NCI-H446 (cell line): ENCODE results near the gene LRR1.
"Not testable (repeated sequence)": the region's sequence is repeated elsewhere in the genome, so short reads cannot be mapped to it uniquely, and the experiment has no call there.

Experiments
- DNase-seq, 2 experiments: peaks; one replicate each; lab custom pipeline; 2025; lab: John Stamatoyannopoulos, UW

The LRR1 gene

GRCh38 chr14:49623941-49624839 is 25.4 kb downstream of the LRR1 start:
- no peak for DNase-seq

- peak; percentile 92 to 95 for DNase-seq
These were observed 35.2 kb downstream of the LRR1 start for GRCh38 chr14:49633640-49634546.

GRCh38 chr14:49634547-49635334 is 36.0 kb downstream of the LRR1 start, which contains the start of gene DNAAF2:
Gene DNAAF2 (minus strand): TSS chr14:49635244. CDS start chr14:49635149, 95 bp downstream.
- DNase-seq, result peak in 1 of 2 experiments; percentile 57

- no peak for DNase-seq
These were observed 38.1 kb downstream of the LRR1 start for GRCh38 chr14:49636866-49637265.

GRCh38 chr14:49637534-49638078 is 38.9 kb downstream of the LRR1 start:
- no peak for DNase-seq

- DNase-seq, result no peak
These were observed 42.0 kb downstream of the LRR1 start for GRCh38 chr14:49640540-49641417.

GRCh38 chr14:49641697-49642129 is 43.0 kb downstream of the LRR1 start:
- DNase-seq, result no peak

GRCh38 chr14:49642163-49642562 is 43.4 kb downstream of the LRR1 start:
- DNase-seq, result no peak

GRCh38 chr14:49653508-49653907 is 54.8 kb downstream of the LRR1 start:
- DNase-seq, result no peak

- DNase-seq, result no peak
These were observed 55.8 kb downstream of the LRR1 start for GRCh38 chr14:49654511-49654910.

- DNase-seq, result not testable (repeated sequence)
These were observed 58.8 kb downstream of the LRR1 start for GRCh38 chr14:49657500-49657899.

- no peak for DNase-seq
These were observed 61.1 kb downstream of the LRR1 start for GRCh38 chr14:49659526-49660455.
